T-helper 17 cell (primary cell): Measurements from ENCODE around the gene PSTPIP2. TPM values are rescaled to one million over a fixed set of nuclear protein-coding genes. Genes with fewer than 3 reads are reported as not detected.

Source experiments
- ATAC-seq: fragments of 150-1000 bp; cut with Tn5 transposase; 2 replicates; pipeline ENCODE4 v1.10.0; 2021; ENCODE audit warnings: mild to moderate bottlenecking, moderate library complexity
- DNase-seq, 3 donors: peaks; one replicate each; pipeline versions ENCODE4 v3.0.0 to v3.0.0-alpha.2; 2020 to 2021
- H3K9me3 ChIP-seq: one replicate; pipeline ENCODE4 v1.7.0; 2013; ENCODE audit warnings: low read length, mild to moderate bottlenecking; ENCODE audit not compliant: control insufficient read depth, poor library complexity, severe bottlenecking
- H3K27ac Mint-ChIP-seq: one replicate; pipeline ENCODE4 v1.8.0; 2022; ENCODE audit warnings: mild to moderate bottlenecking, moderate library complexity, mixed read lengths
- H3K27me3 Mint-ChIP-seq: one replicate; pipeline ENCODE4 v1.8.0; 2022; ENCODE audit warnings: mixed read lengths
- H3K36me3 Mint-ChIP-seq: one replicate; pipeline ENCODE4 v1.8.0; 2022; ENCODE audit warnings: low read depth, mixed read lengths
- H3K4me1 Mint-ChIP-seq: one replicate; pipeline ENCODE4 v1.8.0; 2022; ENCODE audit warnings: mild to moderate bottlenecking, mixed read lengths
- H3K4me3 Mint-ChIP-seq: one replicate; pipeline ENCODE4 v1.8.0; 2022; ENCODE audit warnings: mild to moderate bottlenecking, moderate library complexity, mixed read lengths
- total RNA-seq, 4 donors: library from RNA in 2 of 4; stranded (reverse) in 2 of 4; gene quantifications; one replicate each; pipeline ENCODE4 v1.2.3 and lab custom pipeline; 2022 to 2026

The PSTPIP2 gene
- total RNA-seq, 2 donors from 2014 or later: 13.1 to 15.8 TPM

DNA sequence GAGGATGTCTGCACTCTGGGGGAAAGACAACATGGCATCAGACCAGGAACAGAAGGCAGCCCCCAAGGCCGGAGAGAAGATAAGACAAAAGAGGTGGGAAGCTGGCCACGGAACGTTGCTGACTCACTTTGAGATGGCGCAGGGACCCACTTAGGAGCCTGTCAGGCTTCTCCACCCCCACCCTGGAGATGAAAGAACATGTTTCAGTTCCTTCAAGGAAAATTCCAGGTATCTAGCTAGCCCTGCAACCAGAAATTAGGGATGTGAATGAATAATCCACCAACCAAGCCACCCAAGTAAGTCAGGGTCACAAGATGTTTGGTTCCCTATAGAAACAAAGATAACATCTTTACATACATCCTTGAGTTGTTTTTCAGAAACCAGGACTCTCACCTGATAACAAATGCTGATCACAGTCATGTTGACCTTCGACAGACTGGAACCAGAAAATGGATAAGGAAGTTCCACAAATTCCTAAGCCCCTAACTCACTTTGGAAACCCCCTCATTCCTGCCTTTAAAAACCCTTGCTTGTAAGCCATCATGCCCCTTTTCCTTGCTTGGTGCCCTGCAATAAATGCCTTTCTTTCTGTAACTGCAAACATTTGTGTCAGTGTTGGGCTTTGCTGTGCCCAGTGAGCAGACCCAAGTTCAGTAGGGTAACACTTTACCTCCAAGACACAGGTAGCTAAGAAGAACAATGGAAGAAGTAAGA lies 31.9 kb downstream of the PSTPIP2 start:
- Mint-ChIP-seq H3K4me1 (peaks cover 28% of the 10 kb centered on the region), H3K27ac (peak overlapping the region; percentile 82), H3K4me3 (peak overlapping the region; percentile 49), H3K36me3 (peaks cover 8% of the 10 kb centered on the region), H3K27me3 (no peaks in the 10 kb centered on the region)
- no peaks in the 10 kb centered on the region for H3K9me3 ChIP-seq
- ATAC-seq (no peak), DNase-seq (no peak)

DNA sequence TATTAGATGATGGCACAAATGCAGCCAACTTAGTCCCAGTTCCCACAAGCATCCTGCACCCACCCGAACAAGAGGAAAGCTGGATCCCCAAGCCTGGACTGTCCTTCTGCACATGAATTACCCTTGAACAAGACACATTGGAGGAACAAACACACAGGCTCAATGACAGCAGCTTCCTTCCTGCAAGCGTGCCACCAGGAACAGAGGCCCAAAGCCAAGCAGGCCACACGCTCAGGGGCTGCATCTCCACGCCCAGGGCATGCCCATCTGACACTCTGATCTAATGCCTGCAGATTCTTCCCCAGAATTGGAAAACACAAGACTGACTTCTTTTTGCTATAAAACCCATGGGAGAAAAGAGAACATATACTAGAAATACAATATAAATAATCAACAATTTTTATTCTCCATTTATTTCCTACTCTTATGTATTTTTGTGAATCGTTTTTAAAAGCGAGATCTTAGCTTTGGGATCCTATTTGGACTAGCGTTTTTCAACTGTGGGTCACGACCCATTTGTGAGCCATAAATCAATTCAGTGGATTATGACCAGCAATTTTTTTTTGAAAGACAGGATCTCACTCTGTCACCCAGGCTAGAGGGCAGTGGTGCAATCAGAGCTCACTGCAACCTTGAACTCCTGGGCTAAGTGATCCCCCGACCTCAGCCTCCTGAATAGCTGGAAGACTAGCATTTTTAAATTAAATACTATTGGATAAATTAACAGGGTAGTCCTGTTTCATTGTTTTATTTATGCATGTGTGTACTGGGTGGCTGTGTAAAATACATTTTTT lies 34.4 kb downstream of the PSTPIP2 start:
- Mint-ChIP-seq H3K27ac (no peak overlapping the region), H3K27me3 (no peaks in the 10 kb centered on the region), H3K36me3 (peaks cover 10% of the 10 kb centered on the region), H3K4me3 (no peak overlapping the region), H3K4me1 (peaks cover 19% of the 10 kb centered on the region)
- H3K9me3 ChIP-seq: no peaks in the 10 kb centered on the region
- no peak for DNase-seq
- ATAC-seq: no peak

GRCh38 chr18:46035696-46036680 lies 36.1 kb downstream of the PSTPIP2 start:
- DNase-seq (no peak), ATAC-seq (no peak)
- H3K27me3 Mint-ChIP-seq: no peaks in the 10 kb centered on the region
- H3K4me1 Mint-ChIP-seq: peaks cover 10% of the 10 kb centered on the region
- peaks cover 13% of the 10 kb centered on the region for H3K36me3 Mint-ChIP-seq
- no peak overlapping the region for H3K4me3 Mint-ChIP-seq
- no peaks in the 10 kb centered on the region for H3K9me3 ChIP-seq
- no peak overlapping the region for H3K27ac Mint-ChIP-seq

DNA sequence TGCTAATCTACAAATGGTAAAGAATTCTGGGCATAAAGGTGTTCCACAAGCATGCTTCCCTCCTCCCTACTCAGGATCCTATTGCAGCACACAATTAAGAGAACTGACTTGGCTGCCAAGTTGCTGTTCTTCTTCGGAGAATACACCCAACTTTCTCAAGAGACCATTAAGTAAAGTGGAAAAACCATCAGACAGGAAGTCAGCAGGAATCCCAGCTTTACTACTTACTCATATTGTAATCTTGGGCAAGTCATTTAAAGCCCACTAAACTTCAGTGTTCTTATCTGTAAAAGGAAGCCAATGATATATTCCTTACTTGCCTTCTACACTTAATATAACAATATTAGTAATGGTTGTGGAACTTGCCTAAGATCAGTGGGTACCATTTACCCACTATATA lies 37.8 kb downstream of the PSTPIP2 start:
- H3K4me3 Mint-ChIP-seq: no peak overlapping the region
- no peaks in the 10 kb centered on the region for H3K27me3 Mint-ChIP-seq
- peaks cover 8% of the 10 kb centered on the region for H3K36me3 Mint-ChIP-seq
- ATAC-seq (no peak), DNase-seq (no peak)
- no peak overlapping the region for H3K27ac Mint-ChIP-seq
- no peaks in the 10 kb centered on the region for H3K4me1 Mint-ChIP-seq
- H3K9me3 ChIP-seq: no peaks in the 10 kb centered on the region

DNA sequence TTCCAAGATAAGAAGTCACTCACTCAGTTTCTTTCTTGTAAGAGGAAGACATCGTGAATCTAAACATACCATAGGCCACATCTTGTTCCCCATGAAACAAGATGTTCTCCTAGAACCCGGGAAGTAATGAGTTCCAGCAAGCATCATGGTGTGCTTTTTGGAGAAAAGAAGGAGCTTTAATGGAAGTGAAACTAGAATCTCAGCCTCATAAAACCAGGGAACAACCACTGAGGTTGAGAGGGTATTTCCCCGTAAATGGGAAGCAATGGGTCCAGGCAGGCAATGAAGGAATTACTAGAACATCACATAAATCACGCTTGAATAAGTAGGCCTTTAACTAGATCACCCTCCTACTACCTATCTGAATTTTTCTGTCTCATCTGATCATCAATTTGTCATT lies 40.3 kb downstream of the PSTPIP2 start:
- peaks cover 10% of the 10 kb centered on the region for H3K36me3 Mint-ChIP-seq
- no peaks in the 10 kb centered on the region for H3K9me3 ChIP-seq
- no peak overlapping the region for H3K4me3 Mint-ChIP-seq
- H3K4me1 Mint-ChIP-seq: peaks cover 7% of the 10 kb centered on the region
- no peak for ATAC-seq
- H3K27ac Mint-ChIP-seq: no peak overlapping the region
- H3K27me3 Mint-ChIP-seq: peaks cover 13% of the 10 kb centered on the region
- no peak for DNase-seq

GRCh38 chr18:46028536-46028891 lies 43.5 kb downstream of the PSTPIP2 start:
- H3K9me3 ChIP-seq: no peaks in the 10 kb centered on the region
- DNase-seq: no peak
- peaks cover 11% of the 10 kb centered on the region for H3K36me3 Mint-ChIP-seq
- H3K4me3 Mint-ChIP-seq: peak overlapping the region; percentile 98
- H3K27ac Mint-ChIP-seq: peak overlapping the region; percentile 92
- no peak for ATAC-seq
- H3K27me3 Mint-ChIP-seq: peaks cover 18% of the 10 kb centered on the region
- H3K4me1 Mint-ChIP-seq: peaks cover 10% of the 10 kb centered on the region

DNA sequence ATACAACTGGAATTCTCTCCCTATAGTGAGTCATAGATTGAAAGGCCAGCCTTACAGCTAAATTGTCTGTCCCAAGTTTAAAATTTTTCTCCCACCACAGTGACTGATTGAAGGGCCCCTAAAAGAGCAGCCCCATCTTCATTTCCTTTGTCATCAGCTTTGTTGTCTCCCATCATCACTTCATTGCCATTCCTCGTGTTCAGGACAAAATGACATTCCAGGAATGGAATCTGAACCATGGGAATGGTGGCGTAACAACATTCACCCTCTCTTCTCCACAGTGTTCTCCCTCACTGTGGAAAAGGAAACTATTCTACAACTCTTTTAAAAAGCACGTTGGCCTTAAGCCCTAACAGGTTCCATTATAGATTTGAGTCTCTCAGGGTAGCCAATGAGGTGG lies 52.1 kb downstream of the PSTPIP2 start:
- H3K27me3 Mint-ChIP-seq: no peaks in the 10 kb centered on the region
- DNase-seq (no peak), ATAC-seq (no peak)
- peaks cover 6% of the 10 kb centered on the region for H3K36me3 Mint-ChIP-seq
- H3K27ac Mint-ChIP-seq: no peak overlapping the region
- no peaks in the 10 kb centered on the region for H3K9me3 ChIP-seq
- H3K4me1 Mint-ChIP-seq: no peaks in the 10 kb centered on the region
- no peak overlapping the region for H3K4me3 Mint-ChIP-seq

DNA sequence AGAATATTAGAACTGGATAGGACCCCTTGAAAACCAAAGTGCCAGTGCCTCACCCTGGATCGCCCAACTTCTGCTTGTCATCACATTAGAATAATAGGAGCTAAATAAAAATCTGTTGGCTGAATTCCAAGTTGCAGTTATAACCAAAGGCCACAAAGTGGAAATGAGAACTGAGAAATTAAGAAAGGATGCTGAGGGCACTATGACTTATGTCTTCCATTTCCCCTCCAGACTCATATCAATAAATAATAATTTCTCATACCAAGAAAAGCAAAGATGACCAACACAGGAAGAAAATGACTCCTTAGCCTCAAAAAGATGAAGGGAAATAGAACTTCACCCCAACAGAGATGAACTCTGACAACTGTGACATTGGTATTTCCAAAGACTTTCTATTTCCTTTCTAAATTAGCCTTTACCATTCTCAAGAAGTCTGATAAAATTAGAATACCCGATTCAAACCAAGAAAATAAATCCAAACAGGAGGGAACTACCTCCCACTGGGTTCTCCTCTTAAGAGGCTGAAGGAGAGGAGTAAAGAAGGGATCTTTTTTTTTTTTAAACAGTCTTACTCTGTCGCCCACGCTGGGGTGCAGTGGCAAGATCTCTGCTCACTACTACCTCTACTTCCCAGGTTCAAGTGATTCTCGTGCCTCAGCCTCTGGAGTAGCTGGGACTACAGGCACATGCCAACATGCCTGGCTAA lies 58.4 kb downstream of the PSTPIP2 start:
- H3K36me3 Mint-ChIP-seq: peaks cover 10% of the 10 kb centered on the region
- H3K27me3 Mint-ChIP-seq: no peaks in the 10 kb centered on the region
- ATAC-seq (no peak), DNase-seq (no peak)
- H3K4me3 Mint-ChIP-seq: no peak overlapping the region
- peaks cover 2% of the 10 kb centered on the region for H3K4me1 Mint-ChIP-seq
- no peaks in the 10 kb centered on the region for H3K9me3 ChIP-seq
- H3K27ac Mint-ChIP-seq: no peak overlapping the region

- Mint-ChIP-seq H3K27ac (no peak overlapping the region), H3K4me1 (peaks cover 2% of the 10 kb centered on the region), H3K36me3 (peaks cover 6% of the 10 kb centered on the region), H3K4me3 (no peak overlapping the region), H3K27me3 (no peaks in the 10 kb centered on the region)
- DNase-seq: no peak
- no peak for ATAC-seq
- H3K9me3 ChIP-seq: no peaks in the 10 kb centered on the region
These were observed 61.4 kb downstream of the PSTPIP2 start for GRCh38 chr18:46010676-46011075.

DNA sequence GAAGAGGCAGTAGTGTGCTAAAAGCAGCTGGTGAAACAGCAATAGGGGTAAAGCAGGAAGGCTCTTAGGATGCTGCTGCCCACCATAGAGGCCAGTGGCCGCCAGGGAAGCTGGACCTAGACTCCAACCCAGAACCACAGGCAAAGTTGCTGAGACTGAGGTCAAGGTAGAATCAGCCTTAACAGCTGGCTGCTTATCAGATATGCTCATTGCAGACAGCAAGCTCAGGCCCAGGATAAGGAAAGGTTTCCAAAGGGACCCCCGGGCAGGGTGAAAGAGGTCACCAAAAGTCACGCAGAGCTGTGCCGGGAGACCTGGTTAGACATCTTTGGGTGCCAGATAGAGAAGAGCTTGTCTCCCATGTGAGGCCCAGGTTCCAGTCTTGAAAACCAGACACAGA lies 62.0 kb downstream of the PSTPIP2 start:
- H3K27ac Mint-ChIP-seq: no peak overlapping the region
- H3K27me3 Mint-ChIP-seq: no peaks in the 10 kb centered on the region
- ATAC-seq (no peak), DNase-seq (no peak)
- H3K36me3 Mint-ChIP-seq: peaks cover 6% of the 10 kb centered on the region
- H3K4me1 Mint-ChIP-seq: peaks cover 2% of the 10 kb centered on the region
- H3K9me3 ChIP-seq: no peaks in the 10 kb centered on the region
- H3K4me3 Mint-ChIP-seq: no peak overlapping the region

DNA sequence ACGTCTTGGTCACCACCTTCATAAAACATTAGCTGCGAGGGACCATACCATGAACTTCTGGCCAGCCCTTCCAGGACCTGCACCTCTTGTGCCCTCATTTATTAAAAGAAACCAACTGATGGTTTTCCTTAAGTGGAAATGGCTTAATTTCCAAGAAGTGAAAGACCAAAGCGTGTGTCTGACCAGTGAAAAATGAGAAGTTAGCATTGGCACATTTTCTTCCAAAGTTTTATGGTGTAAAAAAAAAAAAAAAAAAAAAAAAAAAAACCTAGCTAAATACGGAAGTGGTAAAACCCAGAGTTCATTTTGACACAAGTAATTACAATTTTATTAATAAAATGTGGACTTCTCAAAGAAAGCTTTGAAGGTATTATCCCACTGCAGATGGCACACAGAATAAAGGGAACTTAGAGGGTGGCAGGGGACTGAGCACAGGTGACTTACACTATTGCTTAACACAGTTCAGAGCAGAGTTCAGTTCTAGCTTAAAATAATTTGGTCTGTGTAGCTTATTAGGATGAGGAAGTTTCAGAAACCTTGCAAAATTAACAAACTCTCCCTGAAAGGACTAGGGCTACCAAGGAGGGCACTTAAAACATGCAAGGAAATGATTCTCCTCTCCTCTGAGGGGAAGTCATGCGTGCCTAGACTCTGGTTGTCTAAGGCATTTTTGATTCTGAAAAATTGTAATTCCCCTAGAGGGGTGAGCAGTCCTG lies 62.8 kb downstream of the PSTPIP2 start:
- H3K27ac Mint-ChIP-seq: no peak overlapping the region
- no peak overlapping the region for H3K4me3 Mint-ChIP-seq
- no peaks in the 10 kb centered on the region for H3K27me3 Mint-ChIP-seq
- H3K9me3 ChIP-seq: no peaks in the 10 kb centered on the region
- peaks cover 4% of the 10 kb centered on the region for H3K36me3 Mint-ChIP-seq
- ATAC-seq (peak; percentile 27), DNase-seq (no peak)
- H3K4me1 Mint-ChIP-seq: no peaks in the 10 kb centered on the region

GRCh38 chr18:46008531-46008930 lies 63.5 kb downstream of the PSTPIP2 start:
- no peak for ATAC-seq
- H3K36me3 Mint-ChIP-seq: peaks cover 4% of the 10 kb centered on the region
- no peaks in the 10 kb centered on the region for H3K27me3 Mint-ChIP-seq
- no peaks in the 10 kb centered on the region for H3K4me1 Mint-ChIP-seq
- H3K27ac Mint-ChIP-seq: no peak overlapping the region
- no peaks in the 10 kb centered on the region for H3K9me3 ChIP-seq
- no peak for DNase-seq
- H3K4me3 Mint-ChIP-seq: no peak overlapping the region
